CD4-positive, alpha-beta memory T cell (primary cell): ENCODE measurements around the gene UIMC1. TPM values are rescaled to one million over a fixed set of nuclear protein-coding genes. Genes with fewer than 3 reads are reported as not detected.

Experiments used
- CTCF ChIA-PET: fragments of 350-600 bp; sonication (Branson Sonifier 250); formaldehyde crosslinking; loops from one replicate; lab custom pipeline; 2021; ENCODE audit warnings: inconsistent platforms; ENCODE audit not compliant: partially characterized antibody; lab: Charles Lee
- POLR2A ChIA-PET: fragments of 350-600 bp; sonication (Branson Sonifier 250); formaldehyde crosslinking; loops from one replicate; lab custom pipeline; 2021; ENCODE audit not compliant: partially characterized antibody; lab: Charles Lee
- DNase-seq, 5 donors: peaks; one replicate each; pipeline versions ENCODE4 v3.0.0 to v3.0.0-alpha.2; 2020 to 2022; ENCODE audit warnings: mixed read lengths in 1 of 5
- H3K27ac ChIP-seq: one replicate; pipeline ENCODE4 v1.7.0; 2013; ENCODE audit warnings: low read depth, low read length
- H3K27me3 ChIP-seq: 2 replicates; pipeline ENCODE4 v1.7.0; 2013; ENCODE audit warnings: mild to moderate bottlenecking, low read length, moderate library complexity; ENCODE audit not compliant: insufficient read depth
- H3K36me3 ChIP-seq: 2 replicates; pipeline ENCODE4 v1.7.0; 2013; ENCODE audit warnings: mild to moderate bottlenecking, low read length, moderate library complexity; ENCODE audit not compliant: insufficient read depth
- H3K4me1 ChIP-seq: 2 replicates; pipeline ENCODE4 v1.7.0; 2013; ENCODE audit warnings: mild to moderate bottlenecking, low read length, moderate library complexity; ENCODE audit not compliant: insufficient read depth
- H3K4me3 ChIP-seq, 2 donors: one replicate each; pipeline ENCODE4 v1.7.0; 2013; ENCODE audit warnings: low read length in 2 of 2, mild to moderate bottlenecking in 1 of 2
- H3K9me3 ChIP-seq, 2 donors: one replicate each; pipeline ENCODE4 v1.7.0; 2013; ENCODE audit warnings: low read length in 2 of 2, control low read depth in 1 of 2; ENCODE audit not compliant: control insufficient read depth in 1 of 2
- H3K27ac Mint-ChIP-seq, 7 donors: one replicate each; pipeline ENCODE4 v1.8.0; 2020 to 2021; ENCODE audit warnings: mixed read lengths in 7 of 7, mild to moderate bottlenecking in 6 of 7, inconsistent platforms in 3 of 7, moderate library complexity in 3 of 7
- H3K27me3 Mint-ChIP-seq, 2 donors: one replicate each; pipeline ENCODE4 v1.8.0; 2020 to 2021; ENCODE audit warnings: mixed read lengths in 2 of 2
- H3K36me3 Mint-ChIP-seq, 2 donors: one replicate each; pipeline ENCODE4 v1.8.0; 2020 to 2021; ENCODE audit warnings: mixed read lengths in 2 of 2, inconsistent platforms in 1 of 2, mild to moderate bottlenecking in 1 of 2
- H3K4me1 Mint-ChIP-seq, 4 donors: one replicate each; pipeline ENCODE4 v1.8.0; 2020 to 2021; ENCODE audit warnings: mixed read lengths in 4 of 4, mild to moderate bottlenecking in 1 of 4
- H3K4me3 Mint-ChIP-seq, 8 donors: one replicate each; pipeline ENCODE4 v1.8.0; 2020 to 2021; ENCODE audit warnings: mixed read lengths in 8 of 8, mild to moderate bottlenecking in 7 of 8, moderate library complexity in 6 of 8, inconsistent platforms in 3 of 8
- H3K9me3 Mint-ChIP-seq, 8 donors: one replicate each; pipeline ENCODE4 v1.8.0; 2020 to 2021; ENCODE audit warnings: mixed read lengths in 8 of 8, mild to moderate bottlenecking in 5 of 8, inconsistent platforms in 3 of 8, moderate library complexity in 1 of 8
- intact Hi-C: fragments of 100-400 bp; cut with micrococcal nuclease; formaldehyde crosslinking; loops from one replicate; pipeline ENCODE4 v1.15.1; 2023
- polyA plus RNA-seq, 2 donors: library from polyadenylated mRNA; unstranded; fragments of 300-500 nt; fragmentation: Illumina TruSeq; gene quantifications; one replicate each; pipeline ENCODE4 v1.2.3, GENCODE V29; 2021
- total RNA-seq, 2 experiments: library from RNA; stranded (reverse); gene quantifications; one replicate each; pipeline ENCODE4 v1.2.3, GENCODE V29; 2021

The UIMC1 gene
- total and polyA plus RNA-seq, 4 experiments from 2014 or later: 16.7 to 61.7 (median 41.2) TPM

DNA sequence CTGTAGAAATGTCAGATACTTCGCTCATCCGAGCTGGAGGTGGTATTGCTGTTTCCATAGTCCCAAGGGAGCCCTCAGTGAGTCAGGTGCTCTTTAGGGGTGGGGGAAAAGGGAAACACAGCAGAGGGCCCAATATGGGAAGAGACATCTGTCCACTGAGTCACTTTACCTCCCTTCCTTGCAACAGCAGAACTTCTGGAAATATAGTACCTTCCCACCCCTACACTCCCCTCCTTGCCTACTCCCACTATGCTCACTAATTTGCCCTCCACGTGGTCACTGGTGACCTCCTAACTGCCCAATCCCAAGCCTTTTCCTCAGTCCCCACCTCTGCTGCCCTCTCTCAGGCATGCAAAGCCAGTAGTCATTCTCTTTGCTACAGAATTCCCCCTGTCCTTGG lies 109.3 kb downstream of the UIMC1 start:
- no peaks in the 10 kb centered on the region for H3K36me3 ChIP-seq
- H3K4me3 ChIP-seq: no peak overlapping the region
- peak overlapping the region in 1 of 7 donors; percentile 6 for H3K27ac Mint-ChIP-seq
- H3K27me3 Mint-ChIP-seq: no peaks in the 10 kb centered on the region
- no peak overlapping the region for H3K4me3 Mint-ChIP-seq
- ChIA-PET POLR2A (no interaction called here), CTCF (no interaction called here)
- no peaks in the 10 kb centered on the region for H3K9me3 Mint-ChIP-seq
- intact Hi-C loops: no loop called here
- no peaks in the 10 kb centered on the region for H3K27me3 ChIP-seq
- DNase-seq: no peak
- no peak overlapping the region for H3K27ac ChIP-seq
- peaks cover 7 to 26% (median 15%) of the 10 kb centered on the region in 4 donors for H3K4me1 Mint-ChIP-seq
- peaks cover 0 to 1% of the 10 kb centered on the region in 2 donors for H3K36me3 Mint-ChIP-seq
- no peaks in the 10 kb centered on the region for H3K9me3 ChIP-seq
- peaks cover 10% of the 10 kb centered on the region for H3K4me1 ChIP-seq

- H3K27ac Mint-ChIP-seq: no peak overlapping the region
- CTCF ChIA-PET: no interaction called here
Measured at GRCh38 chr5:176895831-176896230, 110.7 kb downstream of the UIMC1 start.

DNA sequence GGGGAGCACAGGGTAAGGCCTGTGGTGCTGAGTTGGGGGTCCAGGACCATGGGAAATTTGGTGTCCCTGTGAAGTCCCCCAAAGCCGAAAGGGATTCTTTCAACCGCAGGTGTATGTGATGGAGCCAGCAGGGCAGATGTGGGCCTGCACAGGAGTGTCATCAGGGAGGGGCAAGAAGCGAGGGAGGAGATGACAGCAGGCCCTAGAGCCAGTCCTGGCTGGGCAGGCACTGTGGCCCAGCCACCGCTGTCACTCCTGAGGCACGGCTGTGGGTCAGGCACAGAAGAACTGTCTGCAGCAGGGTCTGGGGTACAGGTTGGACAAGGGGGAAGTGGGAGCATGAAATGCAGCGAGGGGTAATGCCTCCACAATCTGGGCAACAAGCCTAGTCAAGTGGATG lies 112.3 kb downstream of the UIMC1 start:
- intact Hi-C loops: no loop called here
- no peaks in the 10 kb centered on the region for H3K9me3 ChIP-seq
- H3K36me3 Mint-ChIP-seq: no peaks in the 10 kb centered on the region
- no peak overlapping the region for H3K4me3 ChIP-seq
- H3K27ac ChIP-seq: no peak overlapping the region
- POLR2A ChIA-PET: interaction anchor here (0.7 kb wide), 1 partner anchor 80 kb away, joined by 5 read pairs; no protein-coding TSS in a partner anchor
- CTCF ChIA-PET: no interaction called here
- peaks cover 2 to 5% (median 4%) of the 10 kb centered on the region in 4 donors for H3K4me1 Mint-ChIP-seq
- no peak for DNase-seq
- H3K36me3 ChIP-seq: no peaks in the 10 kb centered on the region
- H3K27me3 ChIP-seq: no peaks in the 10 kb centered on the region
- no peak overlapping the region for H3K4me3 Mint-ChIP-seq
- H3K27me3 Mint-ChIP-seq: peaks cover 0 to 5% of the 10 kb centered on the region in 2 donors
- no peak overlapping the region for H3K27ac Mint-ChIP-seq
- H3K9me3 Mint-ChIP-seq: no peaks in the 10 kb centered on the region
- peaks cover 5% of the 10 kb centered on the region for H3K4me1 ChIP-seq

More at GRCh38 chr5:176895831-176896230, 110.7 kb downstream of the UIMC1 start:
- Mint-ChIP-seq H3K27me3 (peaks cover 0 to 5% of the 10 kb centered on the region in 2 donors), H3K4me3 (no peak overlapping the region), H3K4me1 (peaks cover 6 to 18% (median 14%) of the 10 kb centered on the region in 4 donors), H3K36me3 (no peaks in the 10 kb centered on the region), H3K9me3 (no peaks in the 10 kb centered on the region)
- H3K27ac ChIP-seq: no peak overlapping the region
- H3K4me1 ChIP-seq: peaks cover 10% of the 10 kb centered on the region
- H3K9me3 ChIP-seq: no peaks in the 10 kb centered on the region
- no peaks in the 10 kb centered on the region for H3K27me3 ChIP-seq
- POLR2A ChIA-PET: no interaction called here
- no peaks in the 10 kb centered on the region for H3K36me3 ChIP-seq
- no peak overlapping the region for H3K4me3 ChIP-seq
- DNase-seq: no peak
- intact Hi-C loops: no loop called here

DNA sequence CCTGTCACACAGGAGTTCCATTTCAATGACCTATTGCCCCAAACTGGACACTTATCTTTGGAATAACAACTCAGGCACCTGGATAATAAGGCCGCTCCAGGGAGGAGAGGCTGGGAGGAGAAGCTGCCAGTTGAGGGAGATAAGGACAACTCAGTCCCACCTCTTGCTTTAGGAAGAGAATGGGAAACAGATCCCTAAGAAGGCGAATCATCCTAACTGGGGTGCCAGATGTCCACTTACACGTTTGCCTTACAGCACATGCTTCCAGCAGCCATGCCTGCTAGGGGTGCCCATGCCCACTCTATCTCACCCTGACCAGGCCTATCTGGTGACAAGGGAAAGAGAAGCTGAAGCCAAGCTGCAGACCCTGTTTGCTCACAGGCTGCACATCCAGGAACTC lies 113.9 kb downstream of the UIMC1 start:
- Mint-ChIP-seq H3K4me3 (no peak overlapping the region), H3K27me3 (peaks cover 0 to 5% of the 10 kb centered on the region in 2 donors), H3K36me3 (no peaks in the 10 kb centered on the region), H3K4me1 (no peaks in the 10 kb centered on the region), H3K9me3 (no peaks in the 10 kb centered on the region), H3K27ac (no peak overlapping the region)
- no peaks in the 10 kb centered on the region for H3K36me3 ChIP-seq
- CTCF ChIA-PET: no interaction called here
- H3K4me3 ChIP-seq: no peak overlapping the region
- intact Hi-C loops: no loop called here
- H3K9me3 ChIP-seq: no peaks in the 10 kb centered on the region
- no peak overlapping the region for H3K27ac ChIP-seq
- H3K4me1 ChIP-seq: no peaks in the 10 kb centered on the region
- POLR2A ChIA-PET: no interaction called here
- no peaks in the 10 kb centered on the region for H3K27me3 ChIP-seq
- DNase-seq: no peak

DNA sequence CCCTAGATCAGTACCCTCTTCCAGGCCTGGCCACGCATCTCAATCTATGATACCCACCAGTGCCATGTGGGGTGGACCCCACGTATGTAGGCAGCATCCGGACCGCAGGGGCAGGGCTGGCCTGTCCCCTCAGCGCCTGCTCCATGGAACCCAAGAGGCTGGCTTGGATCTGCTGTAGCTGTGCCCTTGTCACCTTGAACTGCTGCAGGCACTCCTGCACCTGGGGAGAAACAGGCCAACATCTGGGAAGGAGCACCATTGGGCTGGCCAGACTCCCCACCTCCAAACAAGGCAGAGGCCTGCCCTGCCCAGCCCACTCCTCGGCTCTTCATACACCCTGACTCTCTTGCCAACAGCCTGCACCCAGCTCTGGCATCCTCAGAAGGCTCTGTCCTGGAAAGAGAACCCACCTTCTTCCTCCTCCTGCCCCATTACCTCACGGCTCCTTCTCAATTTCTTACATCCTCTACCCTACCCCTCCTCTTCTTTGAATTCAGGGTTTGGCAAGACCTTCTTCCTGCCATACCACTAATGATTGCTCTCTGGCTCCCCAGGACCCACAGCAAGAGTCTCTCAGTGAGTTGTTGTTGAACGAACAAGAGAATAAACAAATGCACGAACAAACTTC lies 115.1 kb downstream of the UIMC1 start:
- H3K9me3 ChIP-seq: no peaks in the 10 kb centered on the region
- H3K36me3 ChIP-seq: no peaks in the 10 kb centered on the region
- POLR2A ChIA-PET: no interaction called here
- H3K27me3 ChIP-seq: no peaks in the 10 kb centered on the region
- DNase-seq: no peak
- Mint-ChIP-seq H3K27ac (no peak overlapping the region), H3K4me3 (no peak overlapping the region), H3K36me3 (no peaks in the 10 kb centered on the region), H3K4me1 (no peaks in the 10 kb centered on the region), H3K27me3 (peaks cover 0 to 5% of the 10 kb centered on the region in 2 donors), H3K9me3 (no peaks in the 10 kb centered on the region)
- CTCF ChIA-PET: no interaction called here
- no peak overlapping the region for H3K27ac ChIP-seq
- intact Hi-C loops: no loop called here
- no peaks in the 10 kb centered on the region for H3K4me1 ChIP-seq
- H3K4me3 ChIP-seq: no peak overlapping the region

DNA sequence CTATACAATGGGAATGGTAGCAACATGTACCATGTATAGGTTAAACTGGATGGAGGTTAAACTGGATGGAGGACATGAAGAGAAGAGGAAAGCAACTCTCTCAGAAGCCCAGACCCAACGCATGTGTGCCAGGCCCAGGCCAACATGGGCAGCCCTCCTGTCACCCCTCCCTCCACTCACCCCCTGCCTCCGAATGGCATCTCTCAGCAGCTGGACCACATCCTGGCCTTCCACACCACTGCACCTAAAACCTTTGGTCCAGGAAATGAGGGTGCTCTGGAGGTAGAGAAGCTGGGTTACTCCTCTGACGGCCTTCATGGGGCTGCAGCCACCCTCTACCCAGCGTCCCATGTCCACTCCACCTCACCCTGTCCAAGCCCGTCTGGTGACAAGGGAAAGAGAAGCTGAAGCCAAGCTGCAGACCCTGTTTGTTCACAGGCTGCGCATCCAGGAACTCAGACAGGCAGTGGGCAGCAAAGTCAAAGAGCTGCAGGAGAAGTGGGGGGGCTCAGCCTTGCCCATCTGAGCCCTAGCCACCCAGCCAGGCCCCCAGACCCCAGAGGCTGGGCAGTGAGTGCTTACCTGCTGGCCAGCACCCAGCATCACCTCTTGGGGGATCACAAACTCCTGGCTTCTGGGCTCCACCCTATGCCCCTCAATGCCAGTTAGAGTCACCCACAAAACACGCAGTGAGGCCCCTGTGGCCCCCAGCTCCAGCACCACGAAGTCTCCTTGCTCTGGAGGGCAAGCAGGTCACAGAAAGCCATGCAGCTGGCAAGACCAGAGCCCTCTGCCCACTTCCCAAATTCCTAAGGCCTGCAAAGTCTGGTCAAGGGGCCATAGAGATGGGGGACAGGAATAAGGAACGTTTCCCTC lies 115.9 kb downstream of the UIMC1 start:
- Mint-ChIP-seq H3K36me3 (no peaks in the 10 kb centered on the region), H3K9me3 (no peaks in the 10 kb centered on the region), H3K27ac (no peak overlapping the region), H3K4me3 (no peak overlapping the region), H3K4me1 (no peaks in the 10 kb centered on the region), H3K27me3 (peaks cover 0 to 5% of the 10 kb centered on the region in 2 donors)
- ChIA-PET CTCF (no interaction called here), POLR2A (no interaction called here)
- H3K4me1 ChIP-seq: no peaks in the 10 kb centered on the region
- no peak for DNase-seq
- H3K27me3 ChIP-seq: no peaks in the 10 kb centered on the region
- no peaks in the 10 kb centered on the region for H3K36me3 ChIP-seq
- no peak overlapping the region for H3K27ac ChIP-seq
- H3K9me3 ChIP-seq: no peaks in the 10 kb centered on the region
- H3K4me3 ChIP-seq: no peak overlapping the region
- intact Hi-C loops: no loop called here
